ENCODE measurements around the gene SPEG.

Gene SPEG

GRCh38 chr2:219425238-219426067 lies 9.2 kb upstream of the SPEG start:
- no peak for DNase-seq (ENCODE audit: low spot score)

DNA sequence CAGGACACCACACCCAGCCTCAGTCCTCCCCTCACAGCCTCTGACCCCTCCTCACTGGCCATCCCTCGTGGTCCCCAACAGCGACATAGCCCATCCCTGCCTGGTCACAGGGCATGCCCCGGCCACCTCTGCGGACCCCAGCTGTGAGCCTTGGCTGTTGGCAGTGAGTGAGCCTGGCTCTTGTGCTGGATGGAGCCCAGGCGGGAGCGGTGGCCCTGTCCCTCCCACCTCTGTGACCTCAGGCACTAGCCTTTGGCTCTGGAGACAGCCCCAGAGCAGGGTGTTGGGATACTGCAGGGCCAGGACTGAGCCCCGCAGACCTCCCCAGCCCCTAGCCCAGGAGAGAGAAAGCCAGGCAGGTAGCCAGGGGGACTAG lies 8.6 kb upstream of the SPEG start:
- DNase-seq (ENCODE audit: low spot score): no peak

DNA sequence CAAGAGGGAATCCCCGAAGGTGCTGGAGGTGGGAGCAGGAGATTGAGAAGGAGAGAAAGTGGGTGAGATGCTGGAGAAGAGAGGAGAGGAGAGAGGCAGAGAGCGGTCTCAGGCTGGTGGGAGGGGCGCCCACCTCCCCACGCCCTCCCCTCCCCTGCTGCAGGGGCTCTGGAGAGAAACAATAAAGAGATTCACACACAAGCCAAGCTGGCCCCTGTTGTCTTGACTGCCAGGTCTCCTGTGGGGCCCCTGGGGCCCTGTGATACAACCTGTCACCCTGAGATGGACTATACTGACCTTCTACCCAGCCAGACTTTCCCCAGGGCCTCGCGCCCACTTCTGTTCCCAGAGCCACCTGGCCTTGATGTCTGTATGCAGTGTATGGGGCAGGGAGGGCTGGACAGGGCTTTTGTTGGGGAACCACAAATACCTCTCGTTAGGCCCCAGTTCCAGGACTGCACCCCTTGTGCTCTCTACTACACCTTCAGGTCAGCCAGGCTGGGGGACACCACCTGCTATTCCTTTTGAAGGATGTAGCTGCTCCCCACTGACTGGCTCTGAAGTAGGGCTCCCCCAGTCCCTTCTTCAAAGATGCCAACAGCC lies 8.0 kb upstream of the SPEG start:
- no peak for DNase-seq (ENCODE audit: low spot score)

GRCh38 chr2:219428469-219428868 lies 6.2 kb upstream of the SPEG start:
- no peak for DNase-seq (ENCODE audit: low spot score)

GRCh38 chr2:219429958-219430606 lies 4.6 kb upstream of the SPEG start:
- no peak for DNase-seq (ENCODE audit: low spot score)

GRCh38 chr2:219430633-219431615 lies 3.7 kb upstream of the SPEG start:
- no peak for DNase-seq (ENCODE audit: low spot score)

- DNase-seq (ENCODE audit: low spot score): peak; percentile 57
Measured at GRCh38 chr2:219433666-219434467, 776 bp upstream of the SPEG start.

- DNase-seq (ENCODE audit: low spot score): no peak
Measured at GRCh38 chr2:219434468-219434717, 250 bp upstream of the SPEG start.

- no peak for DNase-seq (ENCODE audit: low spot score)
Measured at GRCh38 chr2:219435701-219436100, 1.1 kb downstream of the SPEG start.

GRCh38 chr2:219436491-219436890 lies 1.8 kb downstream of the SPEG start:
- DNase-seq (ENCODE audit: low spot score): no peak

- DNase-seq (ENCODE audit: low spot score): no peak
Measured at GRCh38 chr2:219437141-219437540, 2.5 kb downstream of the SPEG start.

DNA sequence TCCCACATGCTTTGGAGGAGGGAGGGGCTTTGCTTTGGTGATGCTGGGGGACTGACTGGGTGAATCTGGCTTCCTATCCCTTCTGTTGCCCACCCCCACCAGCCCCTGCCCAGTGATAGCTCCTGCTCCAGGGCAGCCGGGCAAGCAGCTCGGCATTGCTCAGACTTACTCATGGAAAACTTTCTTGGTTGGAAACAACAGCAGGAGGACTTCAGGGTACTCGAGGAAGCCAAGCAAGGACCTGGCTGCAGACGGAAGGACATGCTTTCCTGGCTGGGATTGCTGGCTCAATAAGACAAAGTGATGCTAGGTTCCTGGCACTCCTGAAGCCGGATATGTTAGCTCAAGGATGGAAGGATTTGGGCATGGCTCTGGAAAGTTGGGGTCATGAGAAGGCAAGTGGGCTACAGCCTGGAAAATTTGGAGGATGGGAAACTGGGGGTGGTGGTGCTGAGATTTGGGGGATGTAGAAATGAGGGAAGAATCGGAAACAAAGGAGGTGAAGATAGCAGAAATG lies 3.1 kb downstream of the SPEG start:
- DNase-seq (ENCODE audit: low spot score): no peak

GRCh38 chr2:219438453-219438852 lies 3.8 kb downstream of the SPEG start:
- no peak for DNase-seq (ENCODE audit: low spot score)

- DNase-seq (ENCODE audit: low spot score): no peak
Measured at GRCh38 chr2:219439506-219439905, 4.9 kb downstream of the SPEG start.

DNA sequence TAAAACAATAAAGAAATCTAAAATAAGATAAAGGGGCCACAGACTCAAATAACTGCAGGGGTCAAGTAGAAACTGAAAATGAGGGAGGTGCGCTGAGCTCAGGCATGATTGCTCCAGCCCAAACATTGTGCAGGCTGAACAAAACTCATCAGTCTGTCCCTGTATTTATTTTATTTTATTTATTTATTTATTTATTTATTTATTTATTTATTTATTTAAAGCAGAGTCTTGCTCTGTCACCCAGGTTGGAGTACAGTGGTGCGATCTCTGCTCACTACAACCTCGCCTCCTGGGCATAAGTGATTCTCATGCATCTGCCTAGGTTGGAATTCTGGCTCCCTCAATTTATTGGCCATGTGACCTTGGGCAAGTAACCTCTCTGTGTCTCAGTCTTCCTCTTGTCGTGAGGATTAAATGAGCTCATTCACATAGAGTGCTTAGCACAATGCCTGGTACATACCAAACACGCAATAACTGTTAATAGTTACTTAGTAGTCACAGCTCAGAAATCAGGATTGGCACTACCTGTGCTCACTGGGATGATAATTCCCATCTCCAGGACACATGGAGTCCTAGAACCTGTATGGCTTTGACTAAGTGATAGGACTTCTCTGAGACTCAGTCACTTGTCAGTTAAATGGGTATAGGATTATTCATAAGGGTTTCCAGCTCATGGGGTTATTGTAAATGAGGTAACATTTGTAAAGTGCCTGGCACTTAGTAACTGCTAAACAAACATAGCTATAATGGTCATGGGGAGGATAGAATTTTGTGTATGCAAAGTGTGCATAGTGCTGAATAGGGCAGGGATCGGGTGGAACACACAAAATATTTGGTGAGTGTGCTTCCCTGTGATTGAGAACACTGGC lies 6.0 kb downstream of the SPEG start:
- no peak for DNase-seq (ENCODE audit: low spot score)

DNA sequence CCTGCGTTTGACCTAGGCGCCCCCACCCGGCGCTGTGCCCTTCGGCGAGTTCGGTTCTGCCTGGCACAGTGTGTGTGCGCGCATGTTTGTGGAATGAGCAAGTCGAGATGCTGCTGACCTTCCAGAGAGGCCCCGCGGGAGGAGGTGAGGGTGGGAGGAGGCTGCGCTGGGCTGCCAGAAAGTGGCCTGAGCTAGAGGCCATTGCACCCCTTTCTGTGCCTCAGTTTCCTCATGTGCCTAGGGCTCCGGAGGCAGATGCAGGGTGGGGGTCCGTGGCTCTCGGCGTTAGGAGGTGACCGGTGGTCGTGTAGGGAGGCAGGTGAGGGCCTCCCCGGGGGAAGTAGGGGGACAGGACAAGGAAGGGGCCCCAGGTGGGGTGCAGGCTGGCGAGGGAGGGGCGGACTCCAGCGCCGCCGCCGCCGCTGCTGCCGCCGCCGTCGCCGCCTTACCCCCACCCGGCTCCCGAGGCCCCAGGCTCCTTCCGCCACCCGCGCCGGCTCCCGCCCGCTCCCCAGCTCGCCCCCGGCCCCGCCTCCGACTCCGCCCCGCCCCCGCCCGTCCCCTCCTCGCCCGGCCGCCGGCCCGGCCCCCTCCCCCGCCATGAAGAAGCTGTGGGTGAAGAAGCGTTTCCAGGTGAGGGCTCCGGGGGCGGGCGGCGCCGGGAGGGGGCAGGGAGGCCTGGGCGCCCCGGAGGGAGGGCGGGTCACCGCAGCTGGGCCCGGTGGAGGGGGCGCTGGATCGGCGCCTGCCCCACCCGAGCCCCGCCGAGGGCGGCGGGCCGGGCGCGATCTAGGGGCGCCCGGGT lies 7.0 kb downstream of the SPEG start:
- peak; percentile 95 for DNase-seq (ENCODE audit: low spot score)

GRCh38 chr2:219442256-219443015 lies 7.8 kb downstream of the SPEG start:
- DNase-seq (ENCODE audit: low spot score): peak; percentile 43

- DNase-seq (ENCODE audit: low spot score): no peak
Measured at GRCh38 chr2:219443016-219443696, 8.5 kb downstream of the SPEG start.
